HepG2 (cell line): ENCODE results near the gene MAP3K7CL. TPM values are rescaled to one million over a fixed set of nuclear protein-coding genes. Genes with fewer than 3 reads are reported as not detected.

Experiments used
- ATAC-seq: fragments of 200-7000 bp; cut with Tn5 transposase; 3 replicates; pipeline ENCODE4 v1.9.1; 2020; ENCODE audit warnings: mild to moderate bottlenecking, moderate library complexity
- BruUV-seq: library from RNA; stranded (reverse); fragments of 400-500 nt; replicated peaks from 2 replicates; lab custom pipeline; 2021; lab: Mats Ljungman, UMichigan
- CTCF ChIA-PET: fragments of 300-600 bp; formaldehyde crosslinking; extraction: SDS; loops from one replicate; lab custom pipeline; 2021; ENCODE audit warnings: low total read pairs, inconsistent platforms, low intra/inter-chr PET ratio; lab: Yijun Ruan, JAX
- POLR2A ChIA-PET: fragments of 350-600 bp; sonication (Branson Sonifier 250); formaldehyde crosslinking; loops from one replicate; lab custom pipeline; 2020; ENCODE audit warnings: antibody characterized with exemption, inconsistent platforms; lab: Yijun Ruan, JAX
- DNase-seq: peaks from one replicate; pipeline ENCODE4 v3.0.0-alpha.2; 2015; ENCODE audit warnings: low spot score
- FAIRE-seq: peaks from 3 replicates; lab custom pipeline; 2011; peaks lifted over from hg19 to GRCh38; lab: Jason Lieb, UNC
- H2AFZ ChIP-seq: one replicate; pipeline ENCODE4 v1.6.1; 2011; ENCODE audit warnings: low read length, inconsistent platforms
- H3K27ac ChIP-seq: fragments of 300-600 bp; 3 replicates; pipeline ENCODE4 v1.8.0; 2011; ENCODE audit warnings: mixed run types, mild to moderate bottlenecking, mixed read lengths, low read length, inconsistent platforms; ENCODE audit not compliant: insufficient read depth; ENCODE audit errors: extremely low read length
- H3K27me3 ChIP-seq, 2 experiments: fragments of 200-600 bp in 1 of 2; 2 replicates in 1 of 2; 3 replicates in 1 of 2; pipeline versions ENCODE4 v1.6.0 to v1.8.0; 2011; ENCODE audit warnings: low read length in 2 of 2, mild to moderate bottlenecking in 2 of 2, moderate library complexity in 2 of 2, inconsistent platforms in 1 of 2; ENCODE audit not compliant: insufficient read depth in 2 of 2, control insufficient read depth in 1 of 2
- H3K36me3 ChIP-seq, 2 experiments: fragments of 200-600 bp in 1 of 2; replicated peaks in 1 of 2; 2 replicates in 1 of 2; 3 replicates in 1 of 2; pipeline versions ENCODE4 v1.5.1 to v1.8.0; 2011; ENCODE audit warnings: low read length in 2 of 2, inconsistent platforms in 1 of 2; ENCODE audit not compliant: insufficient read depth in 2 of 2, control insufficient read depth in 1 of 2
- H3K4me1 ChIP-seq: 2 replicates; pipeline ENCODE4 v1.5.1; 2012; ENCODE audit warnings: low read length, inconsistent platforms; ENCODE audit not compliant: insufficient read depth
- H3K4me2 ChIP-seq: 2 replicates; pipeline ENCODE4 v1.6.0; 2011; ENCODE audit warnings: low read depth, low read length, inconsistent platforms
- H3K4me3 ChIP-seq, 3 experiments: fragments of 200-600 bp in 1 of 3; sonication (generic), shearing (Covaris generic) in 1 of 3; replicated peaks in 1 of 3; 2 replicates each; pipeline ENCODE4 v1.5.1; 2011 to 2016; ENCODE audit warnings: low read length in 3 of 3, inconsistent platforms in 2 of 3, low read depth in 2 of 3, mild to moderate bottlenecking in 2 of 3, control low read depth in 1 of 3, mixed read lengths in 1 of 3; ENCODE audit not compliant: insufficient read depth in 1 of 3
- H3K79me2 ChIP-seq: one replicate; pipeline ENCODE4 v1.6.1; 2011; ENCODE audit warnings: low read length, inconsistent platforms; ENCODE audit not compliant: insufficient read depth
- H3K9ac ChIP-seq: 2 replicates; pipeline ENCODE4 v1.6.0; 2011; ENCODE audit warnings: mild to moderate bottlenecking, low read depth, low read length, inconsistent platforms; ENCODE audit not compliant: insufficient read depth
- H3K9me3 ChIP-seq: 2 replicates; pipeline ENCODE4 v1.5.1; 2012; ENCODE audit warnings: mild to moderate bottlenecking, low read length
- H4K20me1 ChIP-seq: 2 replicates; pipeline ENCODE4 v1.6.0; 2011; ENCODE audit warnings: inconsistent platforms, mild to moderate bottlenecking, low read length, moderate library complexity; ENCODE audit not compliant: insufficient read depth
- GTF3A ChIP-seq: sonication (generic); formaldehyde crosslinking; conservative IDR thresholded peaks from 2 replicates; pipeline ENCODE4 v1.4.0; 2020; ENCODE audit warnings: mild to moderate bottlenecking, missing genetic modification reagents
- MTA3 ChIP-seq: sonication (generic); formaldehyde crosslinking; IDR thresholded peaks from 2 replicates; pipeline ENCODE4 v1.4.0; 2020; ENCODE audit warnings: missing genetic modification reagents
- NFYC ChIP-seq: IDR thresholded peaks from 2 replicates; pipeline ENCODE4 v1.6.1; 2016; ENCODE audit warnings: missing genetic modification reagents, missing compliant biosample characterization
- RAD21 ChIP-seq: fragments of 450-650 bp; formaldehyde crosslinking; IDR thresholded peaks from 2 replicates; pipeline ENCODE4 v1.5.0; 2020; ENCODE audit warnings: mild to moderate bottlenecking
- SMC3 ChIP-seq: IDR thresholded peaks from 2 replicates; pipeline ENCODE4 v1.6.1; 2011; ENCODE audit warnings: low read length, improper control_type of control experiment
- STAG1 ChIP-seq: sonication (generic); formaldehyde crosslinking; IDR thresholded peaks from 2 replicates; pipeline ENCODE4 v1.4.0; 2020; ENCODE audit warnings: missing genetic modification reagents
- ZBTB49 ChIP-seq: sonication (generic); formaldehyde crosslinking; IDR thresholded peaks from 2 replicates; pipeline ENCODE4 v1.4.0; 2020; ENCODE audit warnings: missing genetic modification reagents, borderline replicate concordance
- ZNF570 ChIP-seq: sonication (generic); formaldehyde crosslinking; IDR thresholded peaks from 2 replicates; pipeline ENCODE4 v1.4.0; 2020; ENCODE audit warnings: mild to moderate bottlenecking, missing genetic modification reagents, borderline replicate concordance
- WGBS: methylation state at CpG from one replicate; pipeline ENCODE4 v1.1.6; 2017; ENCODE audit warnings: low lambda C conversion rate; 5-methylcytosine and 5-hydroxymethylcytosine counted together
- in situ Hi-C: cut with HindIII; loops from 2 replicates; pipeline ENCODE4 v1.10.0; 2017; ENCODE audit warnings: low pct_unique_long_range_greater_than_20kb; ENCODE audit not compliant: extremely low pct_ligation_motif_present
- intact Hi-C: fragments of 100-400 bp; cut with micrococcal nuclease; formaldehyde crosslinking; loops from one replicate; pipeline ENCODE4 v1.10.0; 2022; ENCODE audit not compliant: unreplicated experiment
- polyA plus RNA-seq, 8 experiments: library from polyadenylated mRNA; depleted of rRNA in 3 of 8; stranded (reverse) in 7 of 8; unstranded in 1 of 8; fragments of >200 nt; fragmentation: Illumina TruSeq in 4 of 8; extraction: Trizol in 4 of 8; gene quantifications; 2 replicates each; pipeline versions ENCODE4 v1.2.1 to v1.2.3, GENCODE V29; 2011 to 2016; ENCODE audit warnings: low read depth in 4 of 8, missing spikeins in 1 of 8, mixed read lengths in 1 of 8; ENCODE audit not compliant: insufficient read depth in 1 of 8
- total RNA-seq, 5 experiments: library from RNA; depleted of rRNA; stranded (reverse); fragments of >200 nt; fragmentation: Illumina TruSeq; extraction: Trizol; gene quantifications; 2 replicates each; pipeline ENCODE4 v1.2.3, GENCODE V29; 2016; ENCODE audit warnings: low read depth in 1 of 5
- TF ChIP-seq, protein P1 (sequence below): sonication (generic); formaldehyde crosslinking; IDR thresholded peaks from 2 replicates; pipeline ENCODE4 v1.5.0; 2020; ENCODE audit warnings: mild to moderate bottlenecking, missing genetic modification reagents, moderate library complexity
- TF ChIP-seq, protein P2 (sequence below): sonication (generic); formaldehyde crosslinking; IDR thresholded peaks from 2 replicates; pipeline ENCODE4 v1.4.0; 2020; ENCODE audit warnings: missing genetic modification reagents

Gene MAP3K7CL
- total and polyA plus RNA-seq, 2 of the 13 experiments (the other 11 are each of a cell fraction or from before 2014, with no cell fraction given) = 0.04 to 0.15 TPM

- no peak overlapping the region for H3K4me2 ChIP-seq
- WGBS = 13% methylated on average over 8 of the region's 8 CpGs
These were observed 34.0 kb downstream of the MAP3K7CL start for GRCh38 chr21:29164323-29164942.

More at GRCh38 chr21:29164323-29164942, 34.0 kb downstream of the MAP3K7CL start:
- H3K79me2 ChIP-seq = no peaks in the 10 kb centered on the region
- DNase-seq = peak; percentile 63
- H2AFZ ChIP-seq = no peak overlapping the region
- in situ Hi-C loops = loop anchor here (5.0 to 10.0 kb wide), 2 partner anchors 183 to 210 kb away; no protein-coding TSS in a partner anchor
- H3K27ac ChIP-seq = no peak overlapping the region
- ATAC-seq = peak; percentile 82
- no peaks in the 10 kb centered on the region for H3K36me3 ChIP-seq
- TF ChIP-seq, protein P1, sequence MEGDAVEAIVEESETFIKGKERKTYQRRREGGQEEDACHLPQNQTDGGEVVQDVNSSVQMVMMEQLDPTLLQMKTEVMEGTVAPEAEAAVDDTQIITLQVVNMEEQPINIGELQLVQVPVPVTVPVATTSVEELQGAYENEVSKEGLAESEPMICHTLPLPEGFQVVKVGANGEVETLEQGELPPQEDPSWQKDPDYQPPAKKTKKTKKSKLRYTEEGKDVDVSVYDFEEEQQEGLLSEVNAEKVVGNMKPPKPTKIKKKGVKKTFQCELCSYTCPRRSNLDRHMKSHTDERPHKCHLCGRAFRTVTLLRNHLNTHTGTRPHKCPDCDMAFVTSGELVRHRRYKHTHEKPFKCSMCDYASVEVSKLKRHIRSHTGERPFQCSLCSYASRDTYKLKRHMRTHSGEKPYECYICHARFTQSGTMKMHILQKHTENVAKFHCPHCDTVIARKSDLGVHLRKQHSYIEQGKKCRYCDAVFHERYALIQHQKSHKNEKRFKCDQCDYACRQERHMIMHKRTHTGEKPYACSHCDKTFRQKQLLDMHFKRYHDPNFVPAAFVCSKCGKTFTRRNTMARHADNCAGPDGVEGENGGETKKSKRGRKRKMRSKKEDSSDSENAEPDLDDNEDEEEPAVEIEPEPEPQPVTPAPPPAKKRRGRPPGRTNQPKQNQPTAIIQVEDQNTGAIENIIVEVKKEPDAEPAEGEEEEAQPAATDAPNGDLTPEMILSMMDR (CRISPR knock-in tag) = peak; percentile 72
- TF ChIP-seq, protein P2, sequence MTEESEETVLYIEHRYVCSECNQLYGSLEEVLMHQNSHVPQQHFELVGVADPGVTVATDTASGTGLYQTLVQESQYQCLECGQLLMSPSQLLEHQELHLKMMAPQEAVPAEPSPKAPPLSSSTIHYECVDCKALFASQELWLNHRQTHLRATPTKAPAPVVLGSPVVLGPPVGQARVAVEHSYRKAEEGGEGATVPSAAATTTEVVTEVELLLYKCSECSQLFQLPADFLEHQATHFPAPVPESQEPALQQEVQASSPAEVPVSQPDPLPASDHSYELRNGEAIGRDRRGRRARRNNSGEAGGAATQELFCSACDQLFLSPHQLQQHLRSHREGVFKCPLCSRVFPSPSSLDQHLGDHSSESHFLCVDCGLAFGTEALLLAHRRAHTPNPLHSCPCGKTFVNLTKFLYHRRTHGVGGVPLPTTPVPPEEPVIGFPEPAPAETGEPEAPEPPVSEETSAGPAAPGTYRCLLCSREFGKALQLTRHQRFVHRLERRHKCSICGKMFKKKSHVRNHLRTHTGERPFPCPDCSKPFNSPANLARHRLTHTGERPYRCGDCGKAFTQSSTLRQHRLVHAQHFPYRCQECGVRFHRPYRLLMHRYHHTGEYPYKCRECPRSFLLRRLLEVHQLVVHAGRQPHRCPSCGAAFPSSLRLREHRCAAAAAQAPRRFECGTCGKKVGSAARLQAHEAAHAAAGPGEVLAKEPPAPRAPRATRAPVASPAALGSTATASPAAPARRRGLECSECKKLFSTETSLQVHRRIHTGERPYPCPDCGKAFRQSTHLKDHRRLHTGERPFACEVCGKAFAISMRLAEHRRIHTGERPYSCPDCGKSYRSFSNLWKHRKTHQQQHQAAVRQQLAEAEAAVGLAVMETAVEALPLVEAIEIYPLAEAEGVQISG (CRISPR knock-in tag) = no peak
- TF ChIP-seq STAG1 (peak; percentile 89), ZBTB49 (CRISPR knock-in tag) (no peak), MTA3 (CRISPR knock-in tag) (no peak), GTF3A (no peak), SMC3 (peak; percentile 90), RAD21 (CRISPR knock-in tag) (peak; percentile 68; the same call in 1 of the 2 replicates), ZNF570 (CRISPR knock-in tag) (no peak), NFYC (no peak)
- BruUV-seq = no TSS peak
- H3K4me3 ChIP-seq = no peak overlapping the region
- intact Hi-C loops = loop anchor here (1.0 kb wide), 2 partner anchors 184 to 208 kb away; no protein-coding TSS in a partner anchor
- POLR2A ChIA-PET = no interaction called here
- H4K20me1 ChIP-seq = no peaks in the 10 kb centered on the region
- no peak overlapping the region for H3K9ac ChIP-seq
- CTCF ChIA-PET = interaction anchor here (1.0 to 1.8 kb wide), 3 partner anchors 184 to 210 kb away, joined by 3 to 19 read pairs (median 10); no protein-coding TSS in a partner anchor
- H3K9me3 ChIP-seq = no peaks in the 10 kb centered on the region
- no peaks in the 10 kb centered on the region for H3K4me1 ChIP-seq
- FAIRE-seq = peak; percentile 69
- no peaks in the 10 kb centered on the region for H3K27me3 ChIP-seq
